Measurements from ENCODE around the gene THADA. TPM values are rescaled to one million over a fixed set of nuclear protein-coding genes. Genes with fewer than 3 reads are reported as not detected.

Gene THADA
- total RNA-seq, 1 experiment from 2014 or later = 27.5 TPM

- TF ChIP-seq GRHL2 (CRISPR knock-in tag; IDR thresholded peaks at IDR 0.05; ENCODE audit: insufficient replicate concordance, severe bottlenecking) = no peak
- TF ChIP-seq KAT7 (CRISPR knock-in tag; IDR thresholded peaks at IDR 0.05; ENCODE audit: borderline replicate concordance) = no peak
- no peak for TF ChIP-seq CREM (CRISPR knock-in tag; IDR thresholded peaks at IDR 0.05)
- no peak for TF ChIP-seq ETV6 (CRISPR knock-in tag; IDR thresholded peaks at IDR 0.05)
- no peak for TF ChIP-seq NR3C1 (CRISPR knock-in tag; conservative IDR thresholded peaks at IDR 0.05; ENCODE audit: low read depth)
- no peak for TF ChIP-seq ZNF138 (CRISPR knock-in tag; conservative IDR thresholded peaks at IDR 0.05)
- TF ChIP-seq NR2C2 (CRISPR knock-in tag; IDR thresholded peaks at IDR 0.05) = no peak
- no peak for TF ChIP-seq SMAD3 (CRISPR knock-in tag; IDR thresholded peaks at IDR 0.05; ENCODE audit: borderline replicate concordance)
- TF ChIP-seq ZBTB43 (CRISPR knock-in tag; IDR thresholded peaks at IDR 0.05) = no peak
- TF ChIP-seq MYBL2 (CRISPR knock-in tag; IDR thresholded peaks at IDR 0.05) = no peak
- no peak for TF ChIP-seq ZNF232 (CRISPR knock-in tag; IDR thresholded peaks at IDR 0.05)
- TF ChIP-seq RORB (CRISPR knock-in tag; IDR thresholded peaks at IDR 0.05) = no peak
Measured at GRCh38 chr2:43469713-43470112, 126.1 kb downstream of the THADA start (continued).

- TF ChIP-seq E2F5 (CRISPR knock-in tag; IDR thresholded peaks at IDR 0.05) (no peak), E2F4 (CRISPR knock-in tag; IDR thresholded peaks at IDR 0.05; ENCODE audit: borderline replicate concordance, low read depth) (no peak), CBFB (CRISPR knock-in tag; IDR thresholded peaks at IDR 0.05; ENCODE audit: low read depth) (no peak), ZNF219 (CRISPR knock-in tag; IDR thresholded peaks at IDR 0.05; ENCODE audit: borderline replicate concordance) (no peak), ZSCAN18 (CRISPR knock-in tag; IDR thresholded peaks at IDR 0.05) (no peak), NR1H2 (CRISPR knock-in tag; IDR thresholded peaks at IDR 0.05) (no peak), FOXK1 (CRISPR knock-in tag; IDR thresholded peaks at IDR 0.05) (no peak), CTCF (IDR thresholded peaks at IDR 0.05) (no peak), NFYB (CRISPR knock-in tag; conservative IDR thresholded peaks at IDR 0.05; ENCODE audit: low read depth) (no peak), ATF2 (CRISPR knock-in tag; IDR thresholded peaks at IDR 0.05; ENCODE audit: borderline replicate concordance, low read depth) (no peak), SOX15 (CRISPR knock-in tag; IDR thresholded peaks at IDR 0.05) (no peak), TP53 (CRISPR knock-in tag; IDR thresholded peaks at IDR 0.05) (no peak), PREB (CRISPR knock-in tag; IDR thresholded peaks at IDR 0.05; ENCODE audit: borderline replicate concordance) (no peak), MYBL2 (CRISPR knock-in tag; IDR thresholded peaks at IDR 0.05) (no peak), NFATC4 (CRISPR knock-in tag; IDR thresholded peaks at IDR 0.05) (no peak)
- Mint-ChIP-seq H3K27me3 (ENCODE audit: low read depth) (no peaks in the 10 kb centered on the region), H3K4me1 (peaks cover 13% of the 10 kb centered on the region), H3K4me3 (no peak overlapping the region), H3K9me3 (peaks cover 4% of the 10 kb centered on the region; the same call in 1 of the 2 replicates), H3K27ac (peak overlapping the region; percentile 3; the same call in 1 of the 2 replicates), H3K36me3 (no peaks in the 10 kb centered on the region)
- ChIA-PET POLR2A (no interaction called here), CTCF (no interaction called here)
- no peak for DNase-seq (ENCODE audit: low spot score)
- no peak for ATAC-seq
Measured at GRCh38 chr2:43469094-43469493, 126.7 kb downstream of the THADA start.
